GM23338 (cell line): ENCODE measurements around the gene CCDC110. TPM values are rescaled to one million over a fixed set of nuclear protein-coding genes. Genes with fewer than 3 reads are reported as not detected.

ENCODE experiments used
- ATAC-seq: fragments of 200-7000 bp; cut with Tn5 transposase; 3 replicates; pipeline ENCODE4 v1.9.1; 2020
- DNase-seq: peaks from one replicate; pipeline ENCODE4 v3.0.0-alpha.2; 2015; ENCODE audit warnings: low spot score
- H2AFZ ChIP-seq: fragments of 200-600 bp; sonication (generic); 2 replicates; pipeline ENCODE4 v1.8.0; 2016; ENCODE audit warnings: antibody characterized with exemption, mild to moderate bottlenecking, moderate library complexity
- H3F3A ChIP-seq: fragments of 200-600 bp; sonication (generic); replicated peaks from 2 replicates; pipeline ENCODE4 v1.8.0; 2017; ENCODE audit warnings: antibody characterized with exemption, mixed run types, low read depth
- H3K27ac ChIP-seq: fragments of 200-600 bp; sonication (generic); 2 replicates; pipeline ENCODE4 v1.6.1; 2016; ENCODE audit warnings: low read depth
- H3K27me3 ChIP-seq: fragments of 200-600 bp; sonication (generic); 2 replicates; pipeline ENCODE4 v1.8.0; 2016; ENCODE audit warnings: mild to moderate bottlenecking, mixed run types, moderate library complexity; ENCODE audit not compliant: insufficient read depth
- H3K36me3 ChIP-seq: fragments of 200-600 bp; sonication (generic); 2 replicates; pipeline ENCODE4 v1.8.0; 2016; ENCODE audit warnings: mild to moderate bottlenecking; ENCODE audit not compliant: insufficient read depth
- H3K4me1 ChIP-seq: fragments of 200-600 bp; sonication (generic); 2 replicates; pipeline ENCODE4 v1.8.0; 2016; ENCODE audit warnings: mild to moderate bottlenecking, moderate library complexity; ENCODE audit not compliant: insufficient read depth
- H3K4me2 ChIP-seq: fragments of 200-600 bp; sonication (generic); 2 replicates; pipeline ENCODE4 v1.7.1; 2017; ENCODE audit warnings: mixed run types
- H3K4me3 ChIP-seq: fragments of 200-600 bp; sonication (generic); 2 replicates; pipeline ENCODE4 v1.6.1; 2016; ENCODE audit warnings: mixed run types
- H3K79me2 ChIP-seq: fragments of 200-600 bp; sonication (generic); replicated peaks from 2 replicates; pipeline ENCODE4 v1.8.0; 2017; ENCODE audit warnings: mild to moderate bottlenecking; ENCODE audit not compliant: insufficient read depth
- H3K9me2 ChIP-seq: fragments of 200-600 bp; sonication (generic); 2 replicates; pipeline ENCODE4 v1.8.0; 2017; ENCODE audit not compliant: insufficient read depth
- H4K20me1 ChIP-seq: fragments of 200-600 bp; sonication (generic); replicated peaks from 2 replicates; pipeline ENCODE4 v1.8.0; 2017; ENCODE audit warnings: mild to moderate bottlenecking; ENCODE audit not compliant: insufficient read depth
- H3K27ac Mint-ChIP-seq: 2 replicates; pipeline ENCODE4 v1.8.0; 2020; ENCODE audit warnings: inconsistent platforms, mild to moderate bottlenecking, moderate library complexity, mixed read lengths
- H3K27me3 Mint-ChIP-seq: 3 replicates; pipeline ENCODE4 v1.8.0; 2022; ENCODE audit warnings: low read depth, mild to moderate bottlenecking, moderate library complexity, mixed read lengths, inconsistent platforms; ENCODE audit not compliant: insufficient read depth, poor library complexity
- H3K36me3 Mint-ChIP-seq: 3 replicates; pipeline ENCODE4 v1.8.0; 2021; ENCODE audit warnings: low read depth, mild to moderate bottlenecking, inconsistent platforms, moderate library complexity, mixed read lengths
- H3K4me1 Mint-ChIP-seq: 3 replicates; pipeline ENCODE4 v1.8.0; 2020; ENCODE audit warnings: mild to moderate bottlenecking, inconsistent platforms, mixed read lengths
- H3K4me3 Mint-ChIP-seq: 3 replicates; pipeline ENCODE4 v1.8.0; 2021; ENCODE audit warnings: moderate library complexity, mild to moderate bottlenecking, inconsistent platforms, mixed read lengths
- H3K9me3 Mint-ChIP-seq: 3 replicates; pipeline ENCODE4 v1.8.0; 2020; ENCODE audit warnings: moderate library complexity, mild to moderate bottlenecking, inconsistent platforms, mixed read lengths
- CREB1 ChIP-seq: fragments of 250-450 bp; sonication (Bioruptor Pico); IDR thresholded peaks from 2 replicates; pipeline ENCODE4 v1.5.0; 2020; ENCODE audit warnings: low read depth, mild to moderate bottlenecking, moderate library complexity
- EZH2 ChIP-seq: fragments of 200-600 bp; sonication (generic); IDR thresholded peaks from one replicate; pipeline ENCODE4 v1.8.0; 2017; ENCODE audit warnings: antibody characterized with exemption, mild to moderate bottlenecking, low read depth; ENCODE audit not compliant: unreplicated experiment
- EZH2phosphoT487 ChIP-seq: fragments of 200-600 bp; sonication (generic); IDR thresholded peaks from one replicate; pipeline ENCODE4 v1.8.1; 2018; ENCODE audit warnings: antibody characterized with exemption; ENCODE audit not compliant: unreplicated experiment
- JUNB ChIP-seq: IDR thresholded peaks from one replicate; pipeline ENCODE4 v1.6.1; 2016; ENCODE audit warnings: antibody characterized with exemption; ENCODE audit not compliant: unreplicated experiment
- NANOG ChIP-seq: IDR thresholded peaks from 2 replicates; pipeline ENCODE4 v1.6.1; 2016; ENCODE audit warnings: antibody characterized with exemption, borderline replicate concordance
- POLR2AphosphoS5 ChIP-seq: IDR thresholded peaks from 2 replicates; pipeline ENCODE4 v1.6.1; 2016; ENCODE audit warnings: antibody characterized with exemption, low read depth
- STAT1 ChIP-seq: IDR thresholded peaks from one replicate; pipeline ENCODE4 v1.6.1; 2016; ENCODE audit warnings: antibody characterized with exemption; ENCODE audit not compliant: unreplicated experiment
- ZNF114 ChIP-seq: fragments of 250-450 bp; sonication (Bioruptor Pico); IDR thresholded peaks from 2 replicates; pipeline ENCODE4 v1.5.0; 2020; ENCODE audit warnings: mild to moderate bottlenecking, moderate library complexity
- ZNF331 ChIP-seq: fragments of 250-450 bp; sonication (Bioruptor Pico); IDR thresholded peaks from 2 replicates; pipeline ENCODE4 v1.5.0; 2020; ENCODE audit warnings: low read depth, mild to moderate bottlenecking, moderate library complexity
- polyA plus RNA-seq: library from polyadenylated mRNA; unstranded; fragments of >200 nt; fragmentation: Nextera tagmentation; extraction: Ambion mirVana; gene quantifications from 2 replicates; pipeline ENCODE4 v1.2.1, GENCODE V29; 2016
- total RNA-seq: library from RNA; depleted of rRNA; stranded (reverse); fragments of >200 nt; shearing (Covaris generic); gene quantifications from 2 replicates; pipeline ENCODE4 v1.2.3, GENCODE V29; 2014
- TF ChIP-seq, protein P1 (sequence below): fragments of 250-450 bp; sonication (Bioruptor Pico); IDR thresholded peaks from 2 replicates; pipeline ENCODE4 v1.5.0; 2020; ENCODE audit warnings: mild to moderate bottlenecking, moderate library complexity
- TF ChIP-seq, protein P2 (sequence below): IDR thresholded peaks from one replicate; pipeline ENCODE4 v1.6.1; 2018; ENCODE audit warnings: antibody characterized with exemption; ENCODE audit not compliant: unreplicated experiment
- TF ChIP-seq, protein P3 (sequence below): IDR thresholded peaks from 2 replicates; pipeline ENCODE4 v1.6.1; 2016; ENCODE audit warnings: antibody characterized with exemption
- TF ChIP-seq, protein P4 (sequence below), 2 experiments: fragments of 200-600 bp in 1 of 2; sonication (generic) in 1 of 2; conservative IDR thresholded peaks; 2 replicates each; pipeline versions ENCODE4 v1.5.1 to v1.6.1; 2016 to 2017; ENCODE audit warnings: antibody characterized with exemption in 2 of 2, low read depth in 2 of 2, mild to moderate bottlenecking in 2 of 2, moderate library complexity in 1 of 2

CCDC110 gene
- total and polyA plus RNA-seq, 2 experiments from 2014 or later: 5.4 to 6.7 TPM

DNA sequence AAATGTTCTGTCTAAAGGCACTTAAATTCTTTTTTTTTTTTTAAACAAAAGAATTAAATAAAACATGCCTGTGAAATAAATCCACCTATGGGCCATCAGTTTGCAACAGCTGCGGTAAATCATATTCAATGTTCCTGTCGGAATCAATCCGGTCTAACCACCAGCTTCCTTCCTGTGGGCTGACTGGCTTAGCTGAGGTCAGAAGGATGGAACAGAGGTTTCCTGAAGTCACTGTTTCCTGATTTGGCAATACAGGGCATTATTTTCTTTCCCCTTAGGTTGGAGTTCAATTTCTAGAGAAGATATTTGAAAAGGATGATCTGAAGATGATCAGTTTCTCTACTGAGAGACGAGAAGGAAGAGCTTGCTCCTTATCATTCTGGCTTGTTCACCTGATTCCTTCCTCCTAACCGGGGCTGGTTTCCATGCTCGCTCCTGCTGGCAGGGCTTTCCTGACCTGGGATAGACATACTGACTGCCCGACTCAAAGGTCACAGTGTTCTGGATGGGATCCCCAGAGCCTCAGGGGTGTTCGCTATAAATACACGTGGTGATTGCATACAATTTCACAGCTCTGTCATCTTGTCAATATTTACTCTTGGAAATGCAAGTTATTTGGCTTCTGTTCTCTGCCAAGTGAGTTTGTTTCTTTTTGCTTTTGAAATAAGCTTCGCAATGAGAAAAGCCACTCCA, 42.1 kb upstream of the CCDC110 start:
- H3K4me1 ChIP-seq: no peaks in the 10 kb centered on the region; the same call in 1 of the 2 replicates
- H3K9me2 ChIP-seq: no peaks in the 10 kb centered on the region
- H3K27me3 ChIP-seq: no peaks in the 10 kb centered on the region
- H3K36me3 ChIP-seq: no peaks in the 10 kb centered on the region
- Mint-ChIP-seq H3K4me3 (no peak overlapping the region), H3K9me3 (no peaks in the 10 kb centered on the region), H3K27me3 (no peaks in the 10 kb centered on the region), H3K36me3 (no peaks in the 10 kb centered on the region), H3K27ac (no peak overlapping the region), H3K4me1 (no peaks in the 10 kb centered on the region)
- no peak overlapping the region for H2AFZ ChIP-seq
- no peak overlapping the region for H3K4me3 ChIP-seq
- H3K79me2 ChIP-seq: no peaks in the 10 kb centered on the region
- no peaks in the 10 kb centered on the region for H4K20me1 ChIP-seq
- ATAC-seq (no peak), DNase-seq (no peak)
- no peaks in the 10 kb centered on the region for H3F3A ChIP-seq
- H3K4me2 ChIP-seq: no peak overlapping the region
- no peak overlapping the region for H3K27ac ChIP-seq
- TF ChIP-seq EZH2phosphoT487: no peak
- no peak for TF ChIP-seq POLR2AphosphoS5
- no peak for TF ChIP-seq ZNF331
- TF ChIP-seq, protein P1, sequence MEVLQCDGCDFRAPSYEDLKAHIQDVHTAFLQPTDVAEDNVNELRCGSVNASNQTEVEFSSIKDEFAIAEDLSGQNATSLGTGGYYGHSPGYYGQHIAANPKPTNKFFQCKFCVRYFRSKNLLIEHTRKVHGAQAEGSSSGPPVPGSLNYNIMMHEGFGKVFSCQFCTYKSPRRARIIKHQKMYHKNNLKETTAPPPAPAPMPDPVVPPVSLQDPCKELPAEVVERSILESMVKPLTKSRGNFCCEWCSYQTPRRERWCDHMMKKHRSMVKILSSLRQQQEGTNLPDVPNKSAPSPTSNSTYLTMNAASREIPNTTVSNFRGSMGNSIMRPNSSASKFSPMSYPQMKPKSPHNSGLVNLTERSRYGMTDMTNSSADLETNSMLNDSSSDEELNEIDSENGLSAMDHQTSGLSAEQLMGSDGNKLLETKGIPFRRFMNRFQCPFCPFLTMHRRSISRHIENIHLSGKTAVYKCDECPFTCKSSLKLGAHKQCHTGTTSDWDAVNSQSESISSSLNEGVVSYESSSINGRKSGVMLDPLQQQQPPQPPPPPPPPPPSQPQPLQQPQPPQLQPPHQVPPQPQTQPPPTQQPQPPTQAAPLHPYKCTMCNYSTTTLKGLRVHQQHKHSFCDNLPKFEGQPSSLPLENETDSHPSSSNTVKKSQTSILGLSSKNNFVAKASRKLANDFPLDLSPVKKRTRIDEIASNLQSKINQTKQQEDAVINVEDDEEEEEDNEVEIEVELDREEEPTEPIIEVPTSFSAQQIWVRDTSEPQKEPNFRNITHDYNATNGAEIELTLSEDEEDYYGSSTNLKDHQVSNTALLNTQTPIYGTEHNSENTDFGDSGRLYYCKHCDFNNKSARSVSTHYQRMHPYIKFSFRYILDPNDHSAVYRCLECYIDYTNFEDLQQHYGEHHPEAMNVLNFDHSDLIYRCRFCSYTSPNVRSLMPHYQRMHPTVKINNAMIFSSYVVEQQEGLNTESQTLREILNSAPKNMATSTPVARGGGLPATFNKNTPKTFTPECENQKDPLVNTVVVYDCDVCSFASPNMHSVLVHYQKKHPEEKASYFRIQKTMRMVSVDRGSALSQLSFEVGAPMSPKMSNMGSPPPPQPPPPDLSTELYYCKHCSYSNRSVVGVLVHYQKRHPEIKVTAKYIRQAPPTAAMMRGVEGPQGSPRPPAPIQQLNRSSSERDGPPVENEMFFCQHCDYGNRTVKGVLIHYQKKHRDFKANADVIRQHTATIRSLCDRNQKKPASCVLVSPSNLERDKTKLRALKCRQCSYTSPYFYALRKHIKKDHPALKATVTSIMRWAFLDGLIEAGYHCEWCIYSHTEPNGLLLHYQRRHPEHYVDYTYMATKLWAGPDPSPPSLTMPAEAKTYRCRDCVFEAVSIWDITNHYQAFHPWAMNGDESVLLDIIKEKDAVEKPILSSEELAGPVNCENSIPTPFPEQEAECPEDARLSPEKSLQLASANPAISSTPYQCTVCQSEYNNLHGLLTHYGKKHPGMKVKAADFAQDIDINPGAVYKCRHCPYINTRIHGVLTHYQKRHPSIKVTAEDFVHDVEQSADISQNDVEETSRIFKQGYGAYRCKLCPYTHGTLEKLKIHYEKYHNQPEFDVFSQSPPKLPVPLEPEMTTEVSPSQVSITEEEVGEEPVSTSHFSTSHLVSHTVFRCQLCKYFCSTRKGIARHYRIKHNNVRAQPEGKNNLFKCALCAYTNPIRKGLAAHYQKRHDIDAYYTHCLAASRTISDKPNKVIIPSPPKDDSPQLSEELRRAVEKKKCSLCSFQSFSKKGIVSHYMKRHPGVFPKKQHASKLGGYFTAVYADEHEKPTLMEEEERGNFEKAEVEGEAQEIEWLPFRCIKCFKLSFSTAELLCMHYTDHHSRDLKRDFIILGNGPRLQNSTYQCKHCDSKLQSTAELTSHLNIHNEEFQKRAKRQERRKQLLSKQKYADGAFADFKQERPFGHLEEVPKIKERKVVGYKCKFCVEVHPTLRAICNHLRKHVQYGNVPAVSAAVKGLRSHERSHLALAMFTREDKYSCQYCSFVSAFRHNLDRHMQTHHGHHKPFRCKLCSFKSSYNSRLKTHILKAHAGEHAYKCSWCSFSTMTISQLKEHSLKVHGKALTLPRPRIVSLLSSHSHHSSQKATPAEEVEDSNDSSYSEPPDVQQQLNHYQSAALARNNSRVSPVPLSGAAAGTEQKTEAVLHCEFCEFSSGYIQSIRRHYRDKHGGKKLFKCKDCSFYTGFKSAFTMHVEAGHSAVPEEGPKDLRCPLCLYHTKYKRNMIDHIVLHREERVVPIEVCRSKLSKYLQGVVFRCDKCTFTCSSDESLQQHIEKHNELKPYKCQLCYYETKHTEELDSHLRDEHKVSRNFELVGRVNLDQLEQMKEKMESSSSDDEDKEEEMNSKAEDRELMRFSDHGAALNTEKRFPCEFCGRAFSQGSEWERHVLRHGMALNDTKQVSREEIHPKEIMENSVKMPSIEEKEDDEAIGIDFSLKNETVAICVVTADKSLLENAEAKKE (CRISPR knock-in tag): no peak
- no peak for TF ChIP-seq CREB1 (CRISPR knock-in tag)
- TF ChIP-seq ZNF114 (CRISPR knock-in tag): no peak
- TF ChIP-seq, protein P2, sequence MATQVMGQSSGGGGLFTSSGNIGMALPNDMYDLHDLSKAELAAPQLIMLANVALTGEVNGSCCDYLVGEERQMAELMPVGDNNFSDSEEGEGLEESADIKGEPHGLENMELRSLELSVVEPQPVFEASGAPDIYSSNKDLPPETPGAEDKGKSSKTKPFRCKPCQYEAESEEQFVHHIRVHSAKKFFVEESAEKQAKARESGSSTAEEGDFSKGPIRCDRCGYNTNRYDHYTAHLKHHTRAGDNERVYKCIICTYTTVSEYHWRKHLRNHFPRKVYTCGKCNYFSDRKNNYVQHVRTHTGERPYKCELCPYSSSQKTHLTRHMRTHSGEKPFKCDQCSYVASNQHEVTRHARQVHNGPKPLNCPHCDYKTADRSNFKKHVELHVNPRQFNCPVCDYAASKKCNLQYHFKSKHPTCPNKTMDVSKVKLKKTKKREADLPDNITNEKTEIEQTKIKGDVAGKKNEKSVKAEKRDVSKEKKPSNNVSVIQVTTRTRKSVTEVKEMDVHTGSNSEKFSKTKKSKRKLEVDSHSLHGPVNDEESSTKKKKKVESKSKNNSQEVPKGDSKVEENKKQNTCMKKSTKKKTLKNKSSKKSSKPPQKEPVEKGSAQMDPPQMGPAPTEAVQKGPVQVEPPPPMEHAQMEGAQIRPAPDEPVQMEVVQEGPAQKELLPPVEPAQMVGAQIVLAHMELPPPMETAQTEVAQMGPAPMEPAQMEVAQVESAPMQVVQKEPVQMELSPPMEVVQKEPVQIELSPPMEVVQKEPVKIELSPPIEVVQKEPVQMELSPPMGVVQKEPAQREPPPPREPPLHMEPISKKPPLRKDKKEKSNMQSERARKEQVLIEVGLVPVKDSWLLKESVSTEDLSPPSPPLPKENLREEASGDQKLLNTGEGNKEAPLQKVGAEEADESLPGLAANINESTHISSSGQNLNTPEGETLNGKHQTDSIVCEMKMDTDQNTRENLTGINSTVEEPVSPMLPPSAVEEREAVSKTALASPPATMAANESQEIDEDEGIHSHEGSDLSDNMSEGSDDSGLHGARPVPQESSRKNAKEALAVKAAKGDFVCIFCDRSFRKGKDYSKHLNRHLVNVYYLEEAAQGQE: no peak
- TF ChIP-seq STAT1: no peak
- TF ChIP-seq JUNB: no peak
- TF ChIP-seq, protein P3, sequence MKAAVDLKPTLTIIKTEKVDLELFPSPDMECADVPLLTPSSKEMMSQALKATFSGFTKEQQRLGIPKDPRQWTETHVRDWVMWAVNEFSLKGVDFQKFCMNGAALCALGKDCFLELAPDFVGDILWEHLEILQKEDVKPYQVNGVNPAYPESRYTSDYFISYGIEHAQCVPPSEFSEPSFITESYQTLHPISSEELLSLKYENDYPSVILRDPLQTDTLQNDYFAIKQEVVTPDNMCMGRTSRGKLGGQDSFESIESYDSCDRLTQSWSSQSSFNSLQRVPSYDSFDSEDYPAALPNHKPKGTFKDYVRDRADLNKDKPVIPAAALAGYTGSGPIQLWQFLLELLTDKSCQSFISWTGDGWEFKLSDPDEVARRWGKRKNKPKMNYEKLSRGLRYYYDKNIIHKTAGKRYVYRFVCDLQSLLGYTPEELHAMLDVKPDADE: no peak
- no peak for TF ChIP-seq NANOG
- TF ChIP-seq EZH2: no peak
- TF ChIP-seq, protein P4, sequence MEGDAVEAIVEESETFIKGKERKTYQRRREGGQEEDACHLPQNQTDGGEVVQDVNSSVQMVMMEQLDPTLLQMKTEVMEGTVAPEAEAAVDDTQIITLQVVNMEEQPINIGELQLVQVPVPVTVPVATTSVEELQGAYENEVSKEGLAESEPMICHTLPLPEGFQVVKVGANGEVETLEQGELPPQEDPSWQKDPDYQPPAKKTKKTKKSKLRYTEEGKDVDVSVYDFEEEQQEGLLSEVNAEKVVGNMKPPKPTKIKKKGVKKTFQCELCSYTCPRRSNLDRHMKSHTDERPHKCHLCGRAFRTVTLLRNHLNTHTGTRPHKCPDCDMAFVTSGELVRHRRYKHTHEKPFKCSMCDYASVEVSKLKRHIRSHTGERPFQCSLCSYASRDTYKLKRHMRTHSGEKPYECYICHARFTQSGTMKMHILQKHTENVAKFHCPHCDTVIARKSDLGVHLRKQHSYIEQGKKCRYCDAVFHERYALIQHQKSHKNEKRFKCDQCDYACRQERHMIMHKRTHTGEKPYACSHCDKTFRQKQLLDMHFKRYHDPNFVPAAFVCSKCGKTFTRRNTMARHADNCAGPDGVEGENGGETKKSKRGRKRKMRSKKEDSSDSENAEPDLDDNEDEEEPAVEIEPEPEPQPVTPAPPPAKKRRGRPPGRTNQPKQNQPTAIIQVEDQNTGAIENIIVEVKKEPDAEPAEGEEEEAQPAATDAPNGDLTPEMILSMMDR (conservative IDR thresholded peaks at IDR 0.05; ENCODE audit: low read depth in 2 of 2): no peak
